ENCODE measurements around the gene CTIF.

The CTIF gene

DNA sequence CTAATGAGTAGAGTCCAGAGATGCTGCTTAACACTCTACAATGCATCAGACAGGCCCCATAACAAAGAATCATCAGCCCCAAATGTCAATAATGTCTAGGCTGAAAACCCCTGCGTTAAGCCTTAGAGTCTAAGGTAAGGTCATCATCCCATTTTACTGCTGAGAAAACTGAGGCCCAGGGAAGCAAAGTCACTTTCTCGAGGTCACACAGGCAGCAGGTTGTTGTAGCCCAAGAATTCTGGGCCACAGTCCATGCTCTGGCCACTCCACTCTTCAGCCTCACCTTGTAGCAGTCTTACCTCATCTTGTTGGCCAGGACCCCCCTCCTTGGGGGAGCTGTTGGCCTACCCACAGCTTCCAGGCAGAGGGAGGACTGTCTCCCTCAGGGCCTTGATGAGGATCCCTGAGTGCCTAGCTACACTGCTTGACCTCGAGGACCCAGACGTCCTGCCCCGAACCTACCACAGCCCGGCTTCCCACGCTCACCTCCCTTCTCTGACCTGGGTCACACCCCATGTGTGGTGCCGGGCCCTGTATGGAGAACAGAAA is 357.6 kb downstream of the CTIF start:
- DNase-seq = no peak

DNA sequence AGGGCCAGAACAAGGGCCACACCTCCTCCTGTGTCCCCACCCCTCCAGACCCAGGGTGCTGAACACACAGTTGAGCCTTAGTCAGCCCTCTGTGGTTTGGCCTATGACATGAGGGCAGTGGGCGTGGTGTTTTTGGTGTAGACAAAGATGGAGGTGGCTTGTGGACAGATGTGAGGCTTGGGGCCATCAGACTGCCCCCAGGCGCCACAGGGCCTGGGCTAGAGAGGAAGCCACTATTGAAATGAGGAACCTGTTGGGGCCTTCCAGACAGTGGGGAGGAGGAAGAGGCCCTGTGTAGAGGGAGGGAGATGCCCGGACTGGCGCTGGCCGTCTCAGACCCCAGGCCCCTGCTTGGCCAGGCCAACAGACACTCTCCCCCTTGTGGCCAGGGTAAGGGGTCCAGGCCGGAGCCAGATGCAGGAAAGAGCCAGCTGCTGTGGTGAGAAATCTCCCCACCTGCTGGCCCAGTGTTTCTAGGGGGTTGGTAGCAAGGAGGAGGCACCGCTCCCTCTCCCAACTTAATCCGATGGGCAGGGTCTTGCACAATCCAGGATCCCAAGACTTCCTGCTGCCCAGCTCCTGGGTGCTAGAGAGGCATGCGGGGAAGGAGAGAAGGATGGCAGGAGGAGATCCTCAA is 358.2 kb downstream of the CTIF start:
- no peak for DNase-seq

DNA sequence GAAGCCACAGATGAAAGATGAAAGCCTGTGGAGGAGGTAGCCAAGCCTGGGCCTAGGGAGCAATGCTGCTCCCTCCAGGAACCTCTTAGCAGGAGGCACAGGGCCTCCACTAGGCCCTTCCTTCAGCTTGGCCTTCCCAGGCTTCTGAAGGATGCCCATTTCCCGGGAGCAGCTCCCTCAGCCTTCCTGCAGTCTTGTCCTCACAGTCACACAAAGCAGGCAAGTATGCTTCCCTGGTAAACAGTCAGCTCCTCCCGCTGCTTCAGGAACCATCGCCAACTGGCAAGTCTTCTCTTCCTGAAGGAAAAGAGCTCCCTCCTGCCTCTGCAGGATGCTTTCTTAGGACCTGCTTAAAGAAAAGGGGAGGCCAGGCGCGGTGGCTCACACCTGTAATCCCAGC is 358.7 kb downstream of the CTIF start:
- DNase-seq = no peak

DNA sequence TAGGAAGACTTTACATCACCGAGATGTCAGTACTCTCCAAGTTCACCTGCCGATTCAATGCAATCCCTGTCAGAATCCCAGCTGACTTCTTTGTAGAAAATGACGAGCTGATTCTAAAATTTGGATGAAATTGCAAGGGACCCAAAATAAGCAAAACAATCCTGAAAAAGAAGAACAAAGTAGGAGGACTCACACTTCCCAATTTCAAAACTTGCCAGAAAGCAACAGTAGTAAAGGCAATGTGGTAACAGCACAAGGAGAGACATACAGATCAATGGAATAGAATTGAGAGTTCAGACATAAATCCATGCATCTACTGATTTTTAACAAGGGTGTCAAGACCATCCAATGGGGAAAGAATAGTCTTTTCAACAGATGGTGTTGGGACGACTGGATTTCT is 359.7 kb downstream of the CTIF start:
- DNase-seq = no peak

DNA sequence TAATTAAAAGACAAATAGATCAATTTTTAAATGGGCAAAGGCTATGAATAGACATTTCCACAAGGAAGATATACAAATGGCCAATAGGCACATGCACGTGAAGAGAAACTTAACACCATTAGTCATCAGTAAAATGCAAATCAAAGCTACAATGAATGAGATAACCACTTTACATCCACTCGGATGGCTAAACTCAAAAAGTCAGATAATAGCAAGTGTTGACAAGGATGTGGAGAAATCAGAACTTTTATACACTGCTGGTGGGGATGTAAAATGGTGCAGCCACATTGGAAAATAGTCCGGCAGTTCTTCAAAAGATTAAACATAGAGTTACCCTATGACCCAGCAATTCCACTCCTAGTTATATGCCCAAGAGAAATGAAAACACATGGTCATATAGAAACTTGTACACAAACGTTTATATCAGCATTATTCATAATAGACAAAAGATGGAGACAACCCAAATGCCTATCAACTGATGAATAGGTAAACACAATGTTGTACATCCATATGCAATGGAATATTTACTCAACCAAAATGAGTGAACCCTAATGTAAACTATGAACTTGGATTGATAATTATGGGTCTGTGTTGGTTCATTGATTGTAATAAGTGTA is 360.8 kb downstream of the CTIF start:
- DNase-seq = no peak

DNA sequence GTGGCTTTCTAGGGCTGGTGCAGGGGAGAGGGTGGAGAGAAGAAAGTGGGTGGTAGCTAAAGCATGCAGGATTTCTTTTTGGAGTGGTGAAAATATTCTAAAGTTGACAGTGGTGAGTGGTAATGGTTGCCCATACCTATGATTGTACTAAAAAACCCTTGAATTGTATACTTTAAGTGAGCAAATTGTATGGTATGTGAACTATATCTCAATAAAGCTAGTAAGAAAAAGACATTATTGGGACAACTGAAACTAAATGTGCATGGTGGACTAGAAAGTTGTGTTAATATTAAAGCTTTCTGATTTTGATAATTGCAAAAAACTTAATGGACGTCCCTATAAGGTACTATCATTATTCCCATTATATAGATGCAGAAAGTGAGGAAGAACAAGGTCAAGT is 361.6 kb downstream of the CTIF start:
- no peak for DNase-seq

DNA sequence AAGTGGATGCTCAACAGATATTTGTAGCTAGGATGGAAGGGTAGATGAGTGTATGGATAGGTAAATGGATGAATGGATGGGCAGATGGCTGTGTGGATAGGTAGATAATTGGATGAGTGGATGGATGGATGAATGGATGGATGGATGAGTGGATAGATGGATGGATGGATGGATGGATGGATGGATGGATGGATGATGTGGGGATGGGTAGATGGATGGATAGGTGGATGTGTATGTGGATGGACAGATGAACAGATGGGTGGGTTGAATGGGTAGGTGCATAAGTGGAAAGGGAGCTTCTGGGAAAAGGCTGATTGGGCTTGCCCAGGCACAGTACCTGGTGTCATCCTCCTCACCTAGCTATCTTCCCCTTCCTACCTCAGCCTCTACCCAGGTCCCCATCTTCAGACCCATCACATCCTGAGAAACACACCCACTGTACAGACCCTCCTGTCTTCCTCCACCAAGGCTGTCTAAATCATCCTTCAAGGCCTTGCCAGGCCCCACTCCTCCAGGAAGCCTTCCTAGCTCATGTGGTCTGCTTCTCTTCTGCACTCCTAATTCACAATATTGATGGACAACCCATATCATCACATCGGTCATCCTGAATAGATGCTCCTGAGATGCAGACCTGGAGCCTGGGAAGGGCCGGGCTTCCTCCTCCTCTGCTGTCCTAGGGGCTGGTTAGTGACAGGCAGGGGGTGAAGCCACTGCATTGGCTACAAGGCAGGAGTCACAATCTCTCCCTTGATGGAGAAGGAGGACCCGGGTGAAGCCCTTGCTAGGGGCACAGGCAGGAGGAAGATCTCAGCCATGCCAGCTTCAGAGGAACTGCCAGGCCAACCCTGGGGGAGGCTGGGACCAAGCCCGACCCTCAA is 362.6 kb downstream of the CTIF start:
- no peak for DNase-seq

DNA sequence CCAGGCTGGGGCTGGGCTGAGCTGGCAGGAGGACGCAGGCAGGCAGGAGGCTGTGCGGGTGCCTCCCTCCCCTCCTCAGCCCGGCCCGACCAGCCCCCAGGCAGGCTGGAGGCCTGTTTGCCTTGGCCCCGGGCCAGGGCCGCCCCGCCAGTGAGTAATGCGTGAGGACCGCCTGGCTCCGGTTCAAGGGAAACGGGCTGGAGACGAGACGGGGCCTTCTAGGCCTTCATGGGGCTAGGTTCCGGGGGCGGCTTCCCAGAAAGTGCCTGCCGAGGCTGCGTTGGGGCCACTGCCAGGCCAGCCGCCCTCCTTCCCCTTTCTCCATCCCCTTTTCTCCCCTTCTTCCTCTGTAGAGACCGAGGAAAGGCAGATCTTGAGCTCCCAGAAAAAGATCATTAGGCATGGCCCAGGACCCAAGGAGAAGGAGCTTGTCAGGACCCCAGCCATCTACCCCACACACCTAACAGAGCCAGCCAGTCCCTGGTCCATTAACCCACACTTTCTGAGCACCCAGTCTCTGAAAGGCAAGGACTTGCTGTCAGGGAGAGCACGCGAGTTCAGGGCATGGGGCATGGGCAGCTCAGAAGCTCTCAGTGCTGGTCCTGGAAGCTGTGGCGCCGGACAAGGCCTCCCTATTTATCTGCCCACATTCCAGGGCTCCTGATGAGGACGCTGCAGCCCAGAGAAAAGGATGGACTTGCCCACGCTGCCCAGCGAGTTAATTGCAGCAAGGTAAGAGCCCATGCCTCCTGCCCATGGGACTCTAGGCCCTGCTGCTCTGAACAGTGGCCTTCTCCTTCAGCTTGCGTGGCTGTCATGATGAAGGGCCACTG is 363.4 kb downstream of the CTIF start:
- peak; percentile 49 for DNase-seq

DNA sequence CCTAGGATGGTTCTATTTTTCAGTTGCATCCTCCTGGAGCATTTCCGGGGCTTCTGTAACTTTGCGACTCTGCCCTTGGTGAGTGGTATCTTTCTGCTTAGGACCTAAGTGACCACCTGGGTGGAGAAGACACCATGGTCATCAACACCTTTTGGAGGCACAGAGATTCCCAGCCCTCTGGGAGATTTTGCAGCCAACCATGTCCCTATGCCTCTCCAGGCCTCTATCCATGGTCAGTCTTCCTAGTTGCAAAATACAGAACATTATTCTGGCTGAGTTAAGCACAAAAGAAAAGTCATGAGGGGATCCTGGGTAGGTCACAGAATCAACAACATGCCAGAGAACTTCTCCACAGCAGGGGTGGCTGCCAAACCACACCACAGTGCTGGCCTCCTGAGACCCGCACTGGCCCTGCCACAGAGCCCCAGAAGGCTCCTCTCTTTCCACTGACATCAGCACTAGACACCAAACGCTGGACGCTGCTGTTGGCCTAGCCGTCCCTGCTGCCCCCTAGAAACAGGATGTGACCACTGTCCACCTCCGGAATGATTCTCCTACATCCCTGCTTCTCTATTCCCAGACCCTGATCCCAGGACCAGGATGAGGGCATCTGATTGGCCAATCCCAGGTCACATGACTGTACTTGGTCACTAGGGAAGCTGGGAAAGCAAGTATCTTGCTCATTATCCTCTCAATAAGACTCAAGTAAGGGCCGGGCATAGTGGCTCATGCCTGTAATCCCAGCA is 364.2 kb downstream of the CTIF start:
- DNase-seq = no peak

DNA sequence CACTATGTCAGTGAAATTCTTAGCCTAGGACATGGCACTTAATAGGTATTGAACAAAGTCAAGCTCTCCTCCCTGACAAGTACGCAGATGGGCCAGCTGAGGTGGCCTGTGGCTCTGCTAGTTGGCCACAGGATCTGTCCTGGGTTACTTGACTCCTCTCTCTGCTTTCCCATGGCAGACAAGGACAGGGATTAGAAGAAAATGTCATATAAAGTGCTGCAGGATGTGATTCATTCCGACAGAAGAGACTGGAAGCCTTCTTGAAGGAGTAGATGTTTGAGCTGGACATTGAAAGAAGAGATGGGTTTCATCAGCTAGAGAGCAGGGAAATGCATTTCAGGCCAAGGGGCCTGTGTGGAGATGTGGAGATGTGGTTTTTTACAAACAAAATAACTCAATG is 365.3 kb downstream of the CTIF start:
- DNase-seq = no peak

DNA sequence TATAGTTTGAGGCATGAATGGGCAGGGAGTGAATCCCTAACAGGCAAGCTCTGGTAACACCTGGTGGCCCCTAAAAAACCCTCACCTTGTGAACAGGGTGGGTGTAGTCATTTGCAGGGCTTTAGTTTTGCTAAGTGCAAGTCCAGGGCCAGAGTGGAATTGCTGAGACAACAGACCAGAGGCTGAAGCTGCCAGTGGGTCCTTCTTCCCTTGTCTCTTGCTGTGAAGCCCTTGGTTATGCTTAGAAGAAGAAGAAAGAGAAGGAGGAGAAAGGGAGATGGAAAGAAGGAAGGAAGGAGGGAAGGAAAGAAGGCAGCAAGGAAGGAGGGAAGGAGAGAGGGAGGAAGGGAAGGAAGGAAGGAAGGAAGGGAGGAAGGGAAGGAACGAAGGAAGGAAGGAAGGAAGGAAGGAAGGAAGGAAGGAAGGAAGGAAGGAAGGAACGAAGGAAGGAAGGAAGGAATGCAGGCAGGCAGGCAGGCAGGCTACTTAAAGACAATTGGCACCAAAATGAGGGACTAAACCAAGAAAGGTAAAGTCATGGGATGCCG is 366.1 kb downstream of the CTIF start:
- no peak for DNase-seq

DNA sequence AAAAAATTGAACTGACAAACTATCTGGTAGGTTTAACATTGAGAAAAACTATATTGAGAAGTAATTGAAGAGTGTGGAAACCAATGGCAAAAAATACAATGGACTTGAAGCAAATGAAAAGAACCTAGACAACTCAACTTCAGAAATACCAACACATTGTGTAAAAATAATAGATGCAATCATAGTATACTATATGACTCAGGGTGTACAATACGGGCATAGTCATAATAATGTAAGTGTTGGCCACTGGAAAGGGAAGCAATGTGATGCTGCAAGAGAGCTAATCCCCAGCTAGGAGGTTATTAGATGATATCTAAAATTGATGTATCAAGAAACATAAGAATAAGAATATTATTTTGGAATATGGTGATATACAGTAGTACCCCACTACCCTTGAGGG is 366.7 kb downstream of the CTIF start:
- no peak for DNase-seq

DNA sequence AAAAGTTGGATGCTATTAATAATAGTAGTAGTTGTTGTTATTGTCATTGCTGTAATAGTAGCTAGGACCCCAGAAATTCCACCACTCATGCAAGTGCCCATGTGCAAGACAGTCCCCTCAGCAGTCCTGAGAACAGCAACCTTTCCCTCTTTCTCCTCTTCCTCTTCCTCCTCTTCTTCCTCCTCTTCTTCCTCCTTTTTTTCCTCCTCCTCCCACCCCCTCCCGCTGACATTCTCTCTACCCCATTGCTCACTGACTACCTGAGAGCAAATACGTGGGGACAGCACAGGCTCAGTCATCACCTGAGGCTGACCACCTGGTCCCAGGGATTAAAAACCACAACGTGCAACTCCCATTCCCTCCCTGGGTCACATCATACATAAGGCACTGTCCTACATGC is 370.1 kb downstream of the CTIF start:
- DNase-seq = no peak

DNA sequence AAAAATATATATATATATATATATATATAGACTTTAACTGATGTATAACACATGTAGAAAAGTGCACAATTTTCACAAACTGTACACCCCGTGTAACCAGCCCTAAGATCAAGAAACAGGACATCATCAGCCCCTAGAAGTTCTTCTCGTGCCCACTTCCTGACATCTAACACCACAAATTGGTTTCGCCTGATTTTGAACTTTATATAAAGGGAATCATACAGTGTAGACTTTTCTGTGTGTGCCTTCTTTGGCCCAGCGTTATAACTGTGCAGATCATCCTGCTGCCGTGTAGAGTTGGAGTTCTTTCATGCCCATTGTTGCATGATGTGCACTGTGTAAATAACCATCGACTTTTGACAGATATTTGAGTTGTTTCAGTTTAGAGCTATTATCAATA is 370.9 kb downstream of the CTIF start:
- DNase-seq = no peak

DNA sequence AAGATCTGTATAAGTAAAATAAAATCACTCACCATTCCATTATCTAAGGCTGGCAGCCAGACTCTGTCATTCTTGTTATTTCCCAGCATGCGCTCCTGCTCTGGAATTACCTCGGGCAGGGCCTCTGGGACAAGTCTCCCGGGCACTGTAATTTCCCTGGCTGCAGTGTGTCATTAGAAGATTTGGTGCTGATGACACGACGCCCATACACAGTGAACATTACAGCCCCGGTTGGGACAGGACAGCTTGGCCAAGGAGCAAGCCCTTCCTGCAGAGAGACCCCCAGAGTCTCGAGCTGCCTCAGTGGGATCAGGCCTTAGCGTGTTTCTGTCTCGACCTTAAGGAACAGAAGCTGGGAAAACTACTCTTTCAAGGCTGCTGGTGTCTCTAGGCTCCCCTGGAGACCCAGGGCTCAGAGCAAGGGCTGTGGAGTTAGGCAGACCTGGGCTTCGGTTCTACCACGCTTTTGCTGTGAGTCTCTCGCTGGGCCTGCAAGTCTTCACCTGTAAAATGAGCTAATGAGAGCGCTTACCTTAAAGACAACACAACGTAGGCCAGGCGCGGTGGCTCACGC is 372.2 kb downstream of the CTIF start:
- DNase-seq = no peak
